Osteoblast (primary cell): ENCODE results near the gene CERS5. TPM values are rescaled to one million over a fixed set of nuclear protein-coding genes. Genes with fewer than 3 reads are reported as not detected.
A peak's percentile ranks its signal among the peaks of the same experiment; 100 is the strongest.

ENCODE experiments used
- DNase-seq: peaks from one replicate; pipeline ENCODE4 v3.0.0; 2011; ENCODE audit warnings: low spot score, mixed read lengths; ENCODE audit not compliant: insufficient read length; ENCODE audit errors: missing footprints
- H2AFZ ChIP-seq: 2 replicates; pipeline ENCODE4 v1.6.0; 2011; ENCODE audit warnings: mild to moderate bottlenecking, low read length
- H3K27ac ChIP-seq: 2 replicates; pipeline ENCODE4 v1.5.1; 2011; ENCODE audit warnings: mild to moderate bottlenecking, low read depth, low read length, moderate library complexity
- H3K27me3 ChIP-seq: 2 replicates; pipeline ENCODE4 v1.6.0; 2012; ENCODE audit warnings: mild to moderate bottlenecking, control low read depth, inconsistent platforms, low read length, moderate library complexity; ENCODE audit not compliant: insufficient read depth
- H3K36me3 ChIP-seq: 2 replicates; pipeline ENCODE4 v1.5.1; 2011; ENCODE audit warnings: mild to moderate bottlenecking, low read length, control low read depth, moderate library complexity; ENCODE audit not compliant: insufficient read depth
- H3K4me1 ChIP-seq: 2 replicates; pipeline ENCODE4 v1.5.1; 2011; ENCODE audit warnings: mild to moderate bottlenecking, low read length, control low read depth, moderate library complexity; ENCODE audit not compliant: insufficient read depth
- H3K4me2 ChIP-seq: 2 replicates; pipeline ENCODE4 v1.6.0; 2011; ENCODE audit warnings: mild to moderate bottlenecking, low read length; ENCODE audit not compliant: insufficient read depth
- H3K4me3 ChIP-seq: fragments of 200-600 bp; sonication (generic); 3 replicates; pipeline ENCODE4 v1.5.1; 2012; ENCODE audit warnings: mild to moderate bottlenecking, low read length, inconsistent platforms; ENCODE audit not compliant: insufficient read depth
- H3K79me2 ChIP-seq: 2 replicates; pipeline ENCODE4 v1.6.0; 2012; ENCODE audit warnings: mild to moderate bottlenecking, low read length, control low read depth, inconsistent platforms; ENCODE audit not compliant: insufficient read depth
- H3K9me3 ChIP-seq: 2 replicates; pipeline ENCODE4 v1.5.1; 2011; ENCODE audit warnings: low read depth, low read length, control low read depth
- H4K20me1 ChIP-seq: 2 replicates; pipeline ENCODE4 v1.6.0; 2012; ENCODE audit warnings: mild to moderate bottlenecking, low read length, control low read depth; ENCODE audit not compliant: insufficient read depth
- CTCF ChIP-seq: IDR thresholded peaks from 2 replicates; pipeline ENCODE4 v1.5.1; 2011; ENCODE audit warnings: mild to moderate bottlenecking, low read depth, low read length, moderate library complexity; ENCODE audit errors: extremely low read depth
- total RNA-seq: library from RNA; depleted of rRNA; stranded (reverse); fragments of >200 nt; gene quantifications from 2 replicates; pipeline ENCODE4 v1.2.3, GENCODE V29; 2012

CERS5 gene
- total RNA-seq, 1 donor: 33.7 TPM

GRCh38 chr12:50109319-50109718 is 57.9 kb downstream of the CERS5 start:
- Histone ChIP-seq H4K20me1 (peaks cover 3% of the 10 kb centered on the region), H3K4me2 (no peak overlapping the region), H3K4me1 (peaks cover 23% of the 10 kb centered on the region), H2AFZ (no peak overlapping the region), H3K27me3 (no peaks in the 10 kb centered on the region), H3K9me3 (no peaks in the 10 kb centered on the region), H3K4me3 (no peak overlapping the region), H3K79me2 (peaks cover 18% of the 10 kb centered on the region), H3K36me3 (no peaks in the 10 kb centered on the region), H3K27ac (no peak overlapping the region)
- DNase-seq: no peak
- TF ChIP-seq CTCF: no peak

- Histone ChIP-seq H3K4me3 (no peak overlapping the region), H3K27me3 (no peaks in the 10 kb centered on the region), H3K36me3 (no peaks in the 10 kb centered on the region), H3K9me3 (no peaks in the 10 kb centered on the region), H4K20me1 (no peaks in the 10 kb centered on the region), H3K79me2 (peaks cover 4% of the 10 kb centered on the region), H3K4me2 (no peak overlapping the region), H3K27ac (no peak overlapping the region), H2AFZ (no peak overlapping the region), H3K4me1 (peaks cover 26% of the 10 kb centered on the region)
- DNase-seq: peak; percentile 55
- TF ChIP-seq CTCF: no peak
These were observed 59.5 kb downstream of the CERS5 start for GRCh38 chr12:50107416-50108268.

- Histone ChIP-seq H3K79me2 (no peaks in the 10 kb centered on the region), H3K27me3 (no peaks in the 10 kb centered on the region), H2AFZ (no peak overlapping the region), H4K20me1 (no peaks in the 10 kb centered on the region), H3K36me3 (peaks cover 1% of the 10 kb centered on the region), H3K4me1 (peaks cover 26% of the 10 kb centered on the region), H3K4me2 (no peak overlapping the region), H3K27ac (no peak overlapping the region), H3K4me3 (no peak overlapping the region), H3K9me3 (no peaks in the 10 kb centered on the region)
- TF ChIP-seq CTCF: no peak
- DNase-seq: no peak
These were observed 60.3 kb downstream of the CERS5 start for GRCh38 chr12:50106907-50107306.

- Histone ChIP-seq H3K4me3 (no peak overlapping the region), H3K36me3 (peaks cover 4% of the 10 kb centered on the region), H3K79me2 (no peaks in the 10 kb centered on the region), H2AFZ (no peak overlapping the region), H3K4me2 (no peak overlapping the region), H3K9me3 (no peaks in the 10 kb centered on the region), H3K4me1 (peaks cover 20% of the 10 kb centered on the region), H3K27ac (no peak overlapping the region), H3K27me3 (no peaks in the 10 kb centered on the region), H4K20me1 (no peaks in the 10 kb centered on the region)
- TF ChIP-seq CTCF: no peak
- no peak for DNase-seq
These were observed 61.2 kb downstream of the CERS5 start for GRCh38 chr12:50105913-50106450.
